Astrocyte of the cerebellum (primary cell): ENCODE measurements around the gene RASL12.
"Not testable (repeated sequence)": the region's sequence is repeated elsewhere in the genome, so short reads cannot be mapped to it uniquely, and the experiment has no call there.

Source experiments
- DNase-seq: peaks from one replicate; pipeline ENCODE4 v3.0.0-alpha.2; 2011; ENCODE audit warnings: low read depth
- H3K4me3 ChIP-seq: 2 replicates; pipeline ENCODE4 v1.5.1; 2011; ENCODE audit warnings: mild to moderate bottlenecking, low read depth, low read length, moderate library complexity
- CTCF ChIP-seq: IDR thresholded peaks from 2 replicates; pipeline ENCODE4 v1.5.1; 2012; ENCODE audit warnings: low read length, low read depth, moderate library complexity, mild to moderate bottlenecking; ENCODE audit errors: missing control alignments
- in situ Hi-C: cut with HindIII; loops from 2 replicates; pipeline ENCODE4 v1.10.0; 2017; ENCODE audit warnings: low sequenced_read_pairs

Gene RASL12

GRCh38 chr15:65028921-65029735, 38.7 kb downstream of the RASL12 start, which contains the start of gene MTFMT:
Gene MTFMT, minus strand, starts transcription at chr15:65029639. Its CDS starts 26 bp downstream, at chr15:65029613.
- in situ Hi-C loops = no loop called here
- no peak for TF ChIP-seq CTCF
- DNase-seq = peak; percentile 33
- peak within 1 kb of the TSS; percentile 67 for H3K4me3 ChIP-seq

GRCh38 chr15:65028338-65028737, 39.5 kb downstream of the RASL12 start:
- TF ChIP-seq CTCF = no peak
- in situ Hi-C loops = no loop called here
- no peak for DNase-seq
- peak overlapping the region; percentile 67 for H3K4me3 ChIP-seq

GRCh38 chr15:65027593-65027992, 40.2 kb downstream of the RASL12 start:
- no peak for TF ChIP-seq CTCF
- DNase-seq = no peak
- in situ Hi-C loops = no loop called here
- no peak overlapping the region for H3K4me3 ChIP-seq

- no peak overlapping the region for H3K4me3 ChIP-seq
- in situ Hi-C loops = no loop called here
- DNase-seq = no peak
- no peak for TF ChIP-seq CTCF
Measured at GRCh38 chr15:65026756-65027155, 41.0 kb downstream of the RASL12 start.

GRCh38 chr15:65021488-65021887, 46.3 kb downstream of the RASL12 start:
- no peak overlapping the region for H3K4me3 ChIP-seq
- in situ Hi-C loops = no loop called here
- no peak for TF ChIP-seq CTCF
- DNase-seq = no peak

GRCh38 chr15:65020419-65020818, 47.4 kb downstream of the RASL12 start:
- no peak for DNase-seq
- in situ Hi-C loops = no loop called here
- TF ChIP-seq CTCF = no peak
- H3K4me3 ChIP-seq = no peak overlapping the region

GRCh38 chr15:65011198-65011597, 56.6 kb downstream of the RASL12 start:
- DNase-seq, in situ Hi-C loops, H3K4me3 ChIP-seq: not testable (repeated sequence)
